GM12873 (cell line): ENCODE measurements around the gene ANAPC15.

Experiments
- CTCF ChIP-seq: IDR thresholded peaks from 2 replicates; pipeline ENCODE4 v1.5.1; 2012; ENCODE audit warnings: low read depth, mild to moderate bottlenecking, moderate library complexity, low read length, control low read depth; ENCODE audit not compliant: insufficient read depth; ENCODE audit errors: missing control alignments

ANAPC15 gene

DNA sequence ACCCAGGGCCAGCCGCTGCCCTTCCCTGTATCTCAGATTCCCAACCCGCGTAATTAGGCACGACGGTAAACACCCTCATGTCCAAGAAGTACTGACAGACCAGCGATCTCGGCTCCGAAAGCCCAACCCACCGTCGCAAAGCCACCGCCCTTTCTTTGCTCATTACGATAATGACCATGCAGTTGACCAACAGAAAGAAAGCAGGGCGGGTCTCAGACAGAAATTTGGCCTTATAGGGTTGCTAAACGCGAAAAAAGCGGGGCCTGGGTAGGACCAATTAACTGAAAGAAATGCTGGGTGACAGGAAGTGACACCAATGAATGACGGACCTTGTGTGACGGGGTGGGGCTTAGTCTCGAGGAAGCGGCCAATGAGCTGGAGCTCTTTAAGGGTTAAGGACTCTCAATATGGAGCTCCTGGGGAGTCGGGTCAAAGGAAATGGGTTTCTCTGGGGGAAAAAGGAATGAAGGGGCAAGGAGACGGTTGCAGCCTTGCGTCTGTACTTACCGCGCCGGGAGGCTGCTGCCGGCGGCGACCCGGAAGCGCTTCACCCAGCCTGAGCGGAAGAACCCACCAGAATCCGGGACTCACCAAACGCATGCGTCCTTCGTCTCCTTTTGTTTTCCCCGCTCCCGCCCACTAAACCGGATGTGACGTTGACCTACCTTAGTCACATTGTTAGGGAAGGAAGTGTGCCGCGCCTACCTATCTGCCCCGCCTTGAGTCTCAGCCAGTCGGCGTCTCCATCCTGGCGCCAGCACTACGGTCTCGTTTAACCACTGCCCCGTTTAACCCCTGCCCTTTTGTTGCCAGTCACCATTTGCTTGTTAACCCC lies at the start of gene ANAPC15:
ANAPC15 (minus strand) TSS at position 553 of the 835 bp plus-strand sequence. CDS start 1,419 bp downstream, outside the sequence.
- no peak for TF ChIP-seq CTCF

DNA sequence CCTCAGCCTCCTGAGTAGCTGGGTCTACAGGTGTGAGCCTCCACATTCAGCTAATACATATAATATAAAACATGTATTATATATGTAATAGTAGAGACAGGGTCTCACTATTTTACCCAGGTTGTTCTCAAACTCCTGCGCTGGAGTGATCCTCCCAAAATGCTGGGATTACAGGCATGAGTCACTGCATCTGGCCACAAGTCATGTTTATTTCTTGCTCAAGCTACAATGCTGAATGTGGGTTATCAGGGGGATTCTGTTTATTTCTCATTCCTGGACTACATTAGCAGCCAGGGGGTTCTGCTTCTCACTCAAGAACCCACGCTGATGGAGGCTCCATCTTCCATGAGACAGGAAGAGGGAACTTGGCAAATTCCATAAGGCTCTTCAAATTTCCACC lies 47.8 kb upstream of the ANAPC15 start:
- no peak for TF ChIP-seq CTCF

- no peak for TF ChIP-seq CTCF
These were observed 44.6 kb upstream of the ANAPC15 start for GRCh38 chr11:72157131-72157530.

GRCh38 chr11:72155751-72156150 lies 43.3 kb upstream of the ANAPC15 start:
- TF ChIP-seq CTCF, result no peak

GRCh38 chr11:72154816-72155215 lies 42.3 kb upstream of the ANAPC15 start:
- no peak for TF ChIP-seq CTCF

- no peak for TF ChIP-seq CTCF
These were observed 38.4 kb upstream of the ANAPC15 start for GRCh38 chr11:72150882-72151281.

DNA sequence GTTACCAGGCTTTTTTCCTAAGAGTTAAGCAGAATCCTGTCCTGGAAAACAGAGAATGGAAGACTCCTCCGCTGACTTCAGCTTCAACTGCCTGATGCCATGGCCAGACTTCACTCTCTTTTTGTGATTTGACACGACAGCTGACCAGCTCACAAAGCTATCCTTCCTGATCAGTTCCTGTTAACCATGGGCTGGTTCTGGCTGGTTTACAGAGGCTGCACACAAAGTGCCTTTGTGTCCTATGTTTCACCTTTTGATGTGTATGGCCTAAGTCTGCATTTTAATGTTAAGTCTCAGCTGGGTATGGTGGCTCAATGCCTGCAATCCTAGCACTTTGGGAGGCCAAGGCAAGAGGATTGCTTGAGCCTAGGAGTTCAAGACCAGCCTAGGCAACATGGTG lies 34.1 kb upstream of the ANAPC15 start:
- no peak for TF ChIP-seq CTCF
